Mesenchymal stem cell (in vitro differentiated cells and primary cell): ENCODE results near the gene EFHD2.

Source experiments
- DNase-seq: peaks from one replicate; pipeline ENCODE4 v3.0.0-alpha.2; 2013
- H2AFZ ChIP-seq: one replicate; pipeline ENCODE4 v1.6.1; 2013; ENCODE audit warnings: low read depth, mild to moderate bottlenecking, control low read depth, inconsistent platforms, low read length, moderate library complexity
- H2AK5ac ChIP-seq: 2 replicates; pipeline ENCODE4 v1.6.1; 2013; ENCODE audit warnings: low read length, moderate library complexity, mild to moderate bottlenecking, inconsistent platforms; ENCODE audit not compliant: severe bottlenecking
- H2BK120ac ChIP-seq: one replicate; pipeline ENCODE4 v1.6.1; 2013; ENCODE audit warnings: low read depth, mild to moderate bottlenecking, inconsistent platforms, low read length, moderate library complexity
- H2BK12ac ChIP-seq, 2 experiments: one replicate each; pipeline ENCODE4 v1.6.1; 2013; ENCODE audit warnings: inconsistent platforms in 2 of 2, low read length in 2 of 2, mild to moderate bottlenecking in 2 of 2, moderate library complexity in 2 of 2, control low read depth in 1 of 2
- H2BK15ac ChIP-seq: one replicate; pipeline ENCODE4 v1.6.1; 2013; ENCODE audit warnings: mild to moderate bottlenecking, low read depth, inconsistent platforms; ENCODE audit not compliant: poor library complexity, severe bottlenecking
- H2BK5ac ChIP-seq: 2 replicates; pipeline ENCODE4 v1.6.1; 2013; ENCODE audit warnings: low read depth, mild to moderate bottlenecking, low read length, control low read depth, inconsistent platforms; ENCODE audit not compliant: poor library complexity, severe bottlenecking
- H3K14ac ChIP-seq, 2 experiments: one replicate each; pipeline ENCODE4 v1.6.1; 2013; ENCODE audit warnings: inconsistent platforms in 2 of 2, low read length in 2 of 2, control low read depth in 1 of 2, mild to moderate bottlenecking in 1 of 2, moderate library complexity in 1 of 2
- H3K18ac ChIP-seq, 2 experiments: one replicate each; pipeline ENCODE4 v1.6.1; 2013; ENCODE audit warnings: inconsistent platforms in 2 of 2, low read length in 2 of 2, control low read depth in 1 of 2, low read depth in 1 of 2, mild to moderate bottlenecking in 1 of 2
- H3K23ac ChIP-seq, 2 experiments: one replicate each; pipeline ENCODE4 v1.6.1; 2013; ENCODE audit warnings: inconsistent platforms in 2 of 2, low read length in 2 of 2, mild to moderate bottlenecking in 2 of 2, moderate library complexity in 2 of 2, control low read depth in 1 of 2
- H3K27ac ChIP-seq: 2 replicates; pipeline ENCODE4 v1.5.1; 2013; ENCODE audit warnings: mild to moderate bottlenecking, moderate library complexity, low read length, control low read depth, inconsistent platforms; ENCODE audit not compliant: poor library complexity, severe bottlenecking
- H3K27me3 ChIP-seq, 2 experiments: 2 replicates each; pipeline versions ENCODE4 v1.6.1 to v1.7.0; 2013; ENCODE audit warnings: low read length in 2 of 2, mild to moderate bottlenecking in 2 of 2, moderate library complexity in 2 of 2, control low read depth in 1 of 2, inconsistent platforms in 1 of 2; ENCODE audit not compliant: control insufficient read depth in 1 of 2, insufficient read depth in 1 of 2
- H3K36me3 ChIP-seq, 2 experiments: 2 replicates each; pipeline versions ENCODE4 v1.6.1 to v1.7.0; 2013; ENCODE audit warnings: low read length in 2 of 2, control low read depth in 1 of 2, inconsistent platforms in 1 of 2, low read depth in 1 of 2, mild to moderate bottlenecking in 1 of 2; ENCODE audit not compliant: insufficient read depth in 2 of 2, control insufficient read depth in 1 of 2
- H3K4ac ChIP-seq, 2 experiments: one replicate each; pipeline ENCODE4 v1.6.1; 2013; ENCODE audit warnings: inconsistent platforms in 2 of 2, low read length in 2 of 2, mild to moderate bottlenecking in 2 of 2, moderate library complexity in 2 of 2, control low read depth in 1 of 2, low read depth in 1 of 2
- H3K4me1 ChIP-seq: 2 replicates; pipeline ENCODE4 v1.6.1; 2013; ENCODE audit warnings: low read depth, low read length, control low read depth; ENCODE audit not compliant: control insufficient read depth, insufficient read depth
- H3K4me2 ChIP-seq: 2 replicates; pipeline ENCODE4 v1.6.1; 2013; ENCODE audit warnings: low read length, mild to moderate bottlenecking, inconsistent platforms; ENCODE audit not compliant: poor library complexity, severe bottlenecking
- H3K4me3 ChIP-seq, 2 experiments: 2 replicates each; pipeline versions ENCODE4 v1.5.1 to v1.7.0; 2013; ENCODE audit warnings: low read length in 2 of 2, mild to moderate bottlenecking in 2 of 2, control low read depth in 1 of 2, low read depth in 1 of 2; ENCODE audit not compliant: insufficient read depth in 1 of 2
- H3K79me1 ChIP-seq: replicated peaks from 2 replicates; pipeline ENCODE4 v1.6.1; 2013; ENCODE audit warnings: mild to moderate bottlenecking, control low read depth, low read length, inconsistent platforms; ENCODE audit not compliant: poor library complexity, severe bottlenecking
- H3K9ac ChIP-seq: 2 replicates; pipeline ENCODE4 v1.7.0; 2013; ENCODE audit warnings: mild to moderate bottlenecking, low read length, moderate library complexity
- H3K9me3 ChIP-seq: 2 replicates; pipeline ENCODE4 v1.7.0; 2013; ENCODE audit warnings: mild to moderate bottlenecking, low read length; ENCODE audit not compliant: control insufficient read depth
- H4K8ac ChIP-seq: one replicate; pipeline ENCODE4 v1.6.1; 2013; ENCODE audit warnings: inconsistent platforms, mild to moderate bottlenecking, low read length, moderate library complexity
- H4K91ac ChIP-seq: one replicate; pipeline ENCODE4 v1.6.1; 2013; ENCODE audit warnings: mild to moderate bottlenecking, low read length, inconsistent platforms
- WGBS: methylation state at CpG from one replicate; pipeline ENCODE4 v1.1.7; 2013; ENCODE audit warnings: mixed read lengths; 5-methylcytosine and 5-hydroxymethylcytosine counted together

The EFHD2 gene

DNA sequence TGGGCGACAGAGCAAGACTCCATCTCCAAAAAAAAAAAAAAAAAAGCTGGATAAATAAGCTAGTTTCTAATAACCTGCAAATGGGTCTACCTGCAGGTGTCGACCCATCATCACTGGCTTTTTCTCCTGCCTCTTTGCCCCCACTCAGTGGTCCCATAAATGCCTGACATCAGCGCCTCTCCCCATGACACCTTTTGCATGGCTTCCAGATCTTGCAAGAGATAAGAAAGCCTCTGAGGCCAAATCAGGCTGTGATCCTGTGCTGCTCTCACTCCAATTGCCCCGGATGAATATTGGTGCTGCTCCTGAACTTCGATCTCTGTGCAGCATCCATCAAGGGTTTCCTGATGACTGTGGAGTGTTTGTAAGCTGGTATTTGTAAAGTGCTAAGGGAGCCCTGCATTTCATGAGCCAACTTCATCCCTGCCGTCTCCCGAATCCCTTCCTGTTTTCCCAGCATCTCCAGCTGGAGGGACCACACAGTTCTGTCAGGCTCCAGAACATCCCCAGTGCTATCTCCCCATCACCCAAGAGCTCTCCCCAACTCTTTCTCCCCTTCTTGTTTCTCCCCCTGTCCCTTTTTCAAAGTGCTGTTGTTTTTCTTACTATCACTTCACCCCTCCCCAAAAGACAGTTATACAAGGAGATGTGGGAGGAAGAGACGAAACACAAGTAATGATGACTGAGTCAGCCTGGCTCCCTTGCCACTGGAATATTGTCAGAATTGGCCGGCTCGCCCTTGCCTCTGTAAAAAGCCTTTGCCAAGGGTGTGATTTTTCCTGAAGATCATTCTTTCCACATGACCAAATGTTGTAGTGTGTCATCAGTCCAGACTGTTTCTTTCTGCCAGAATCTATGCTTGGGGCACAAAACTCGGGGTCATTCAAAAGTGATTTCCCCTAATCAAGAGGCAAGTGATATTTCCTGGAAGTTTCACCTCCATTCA is 2.8 kb upstream of the EFHD2 start:
- WGBS, result 68% methylated on average over 11 of the region's 11 CpGs

DNA sequence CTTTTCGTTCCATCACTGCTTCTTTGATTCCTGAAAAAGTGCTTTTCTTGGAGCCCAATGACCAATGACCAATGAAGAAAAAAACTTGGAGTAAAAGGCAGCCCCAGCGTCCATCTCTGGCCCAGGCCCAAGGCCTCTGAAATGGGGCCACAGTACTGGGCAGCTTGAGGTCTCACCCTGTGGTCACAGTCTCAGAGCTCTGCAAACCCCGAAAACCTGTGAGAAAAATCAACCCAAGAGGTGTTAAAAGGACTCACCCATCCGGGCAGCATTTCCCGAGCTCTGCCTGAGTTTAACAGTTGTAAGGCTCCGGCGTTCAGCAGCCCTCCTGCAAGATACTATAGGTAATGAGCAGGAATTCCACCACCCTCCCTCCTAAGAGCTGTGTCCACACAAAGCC is 2.1 kb upstream of the EFHD2 start:
- peak overlapping the region; percentile 14 for H2BK5ac ChIP-seq
- H3K4me3 ChIP-seq, result peak overlapping the region in 1 of 2 experiments; percentile 22
- no peaks in the 10 kb centered on the region for H3K36me3 ChIP-seq
- H2BK120ac ChIP-seq, result no peak overlapping the region
- no peak overlapping the region for H3K4ac ChIP-seq
- no peaks in the 10 kb centered on the region for H3K9me3 ChIP-seq
- peaks cover 6 to 7% of the 10 kb centered on the region in 2 experiments for H3K27me3 ChIP-seq
- H2BK12ac ChIP-seq, result no peak overlapping the region
- H3K4me1 ChIP-seq, result peaks cover 24% of the 10 kb centered on the region
- H3K23ac ChIP-seq, result no peak overlapping the region
- no peak for DNase-seq
- H3K79me1 ChIP-seq, result peaks cover 20% of the 10 kb centered on the region
- H3K27ac ChIP-seq, result no peak overlapping the region
- no peak overlapping the region for H2AK5ac ChIP-seq
- H3K18ac ChIP-seq, result no peak overlapping the region
- no peak overlapping the region for H2AFZ ChIP-seq
- H4K8ac ChIP-seq, result no peak overlapping the region
- H3K4me2 ChIP-seq, result no peak overlapping the region
- no peak overlapping the region for H2BK15ac ChIP-seq
- H3K9ac ChIP-seq, result peak overlapping the region; percentile 64
- H3K14ac ChIP-seq, result no peak overlapping the region
- WGBS, result 92% methylated on average over 7 of the region's 7 CpGs
- H4K91ac ChIP-seq, result no peak overlapping the region

More for the DNA sequence above, 2.8 kb upstream of the EFHD2 start:
- Histone ChIP-seq H3K27me3 (peaks cover 7% of the 10 kb centered on the region in 2 experiments), H4K91ac (no peak overlapping the region), H3K23ac (no peak overlapping the region), H4K8ac (no peak overlapping the region), H3K27ac (no peak overlapping the region), H3K4me3 (peak overlapping the region in 1 of 2 experiments; percentile 27), H3K9me3 (no peaks in the 10 kb centered on the region), H2BK5ac (peak overlapping the region; percentile 14), H3K79me1 (peaks cover 16% of the 10 kb centered on the region), H2BK120ac (no peak overlapping the region), H2AK5ac (no peak overlapping the region), H3K36me3 (no peaks in the 10 kb centered on the region), H3K4me1 (peaks cover 21% of the 10 kb centered on the region), H3K14ac (no peak overlapping the region), H2BK12ac (no peak overlapping the region), H2AFZ (no peak overlapping the region), H3K18ac (no peak overlapping the region), H3K4me2 (no peak overlapping the region), H3K4ac (no peak overlapping the region), H2BK15ac (no peak overlapping the region), H3K9ac (peak overlapping the region; percentile 73)
- DNase-seq, result peak; percentile 60

DNA sequence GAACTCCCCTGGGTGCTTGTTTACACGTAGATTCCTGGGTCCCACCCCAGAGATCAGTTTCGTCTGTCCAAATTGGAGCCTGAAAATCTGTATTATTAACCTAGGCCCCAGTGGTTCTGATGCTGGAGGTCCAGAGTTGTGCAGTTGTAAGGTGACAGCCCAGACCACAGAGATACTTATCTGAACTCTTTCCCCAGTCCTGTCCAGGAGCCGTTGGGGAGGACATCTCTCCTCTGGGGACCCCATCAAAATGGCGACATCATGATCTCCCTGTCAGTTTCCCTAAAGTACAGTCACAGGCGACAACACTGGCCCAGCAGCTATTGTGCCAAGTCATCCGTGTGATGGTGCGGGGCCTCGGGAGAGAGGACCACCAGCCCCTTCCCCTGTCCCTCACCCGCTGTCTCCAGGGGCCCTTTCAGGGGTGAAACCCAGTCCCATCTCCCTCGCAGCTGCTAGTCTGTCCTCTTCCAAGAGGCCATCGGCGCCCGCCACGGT is 749 bp upstream of the EFHD2 start:
- Histone ChIP-seq H3K14ac (no peak overlapping the region), H2AFZ (no peak overlapping the region), H3K36me3 (peaks cover 0 to under 1% of the 10 kb centered on the region in 2 experiments), H3K4ac (peak overlapping the region in 1 of 2 experiments; percentile 44), H3K4me3 (peak overlapping the region; percentile 84 to 91), H3K9ac (peak overlapping the region; percentile 92), H3K18ac (peak overlapping the region in 1 of 2 experiments; percentile 92), H2BK120ac (no peak overlapping the region), H2BK5ac (no peak overlapping the region), H3K23ac (peak overlapping the region in 1 of 2 experiments; percentile 28), H4K91ac (no peak overlapping the region), H2AK5ac (no peak overlapping the region), H3K4me1 (peaks cover 25% of the 10 kb centered on the region), H2BK15ac (no peak overlapping the region), H2BK12ac (peak overlapping the region in 1 of 2 experiments; percentile 92), H3K27me3 (peaks cover 6 to 7% of the 10 kb centered on the region in 2 experiments), H3K79me1 (peaks cover 30% of the 10 kb centered on the region), H3K9me3 (no peaks in the 10 kb centered on the region), H4K8ac (peak overlapping the region; percentile 5), H3K4me2 (peak overlapping the region; percentile 80), H3K27ac (no peak overlapping the region)
- 27% methylated on average over 14 of the region's 14 CpGs for WGBS
- DNase-seq, result no peak
